ENCODE data around the gene PMM2.
"Not testable (repeated sequence)": the region's sequence is repeated elsewhere in the genome, so short reads cannot be mapped to it uniquely, and the experiment has no call there.

Gene PMM2

DNA sequence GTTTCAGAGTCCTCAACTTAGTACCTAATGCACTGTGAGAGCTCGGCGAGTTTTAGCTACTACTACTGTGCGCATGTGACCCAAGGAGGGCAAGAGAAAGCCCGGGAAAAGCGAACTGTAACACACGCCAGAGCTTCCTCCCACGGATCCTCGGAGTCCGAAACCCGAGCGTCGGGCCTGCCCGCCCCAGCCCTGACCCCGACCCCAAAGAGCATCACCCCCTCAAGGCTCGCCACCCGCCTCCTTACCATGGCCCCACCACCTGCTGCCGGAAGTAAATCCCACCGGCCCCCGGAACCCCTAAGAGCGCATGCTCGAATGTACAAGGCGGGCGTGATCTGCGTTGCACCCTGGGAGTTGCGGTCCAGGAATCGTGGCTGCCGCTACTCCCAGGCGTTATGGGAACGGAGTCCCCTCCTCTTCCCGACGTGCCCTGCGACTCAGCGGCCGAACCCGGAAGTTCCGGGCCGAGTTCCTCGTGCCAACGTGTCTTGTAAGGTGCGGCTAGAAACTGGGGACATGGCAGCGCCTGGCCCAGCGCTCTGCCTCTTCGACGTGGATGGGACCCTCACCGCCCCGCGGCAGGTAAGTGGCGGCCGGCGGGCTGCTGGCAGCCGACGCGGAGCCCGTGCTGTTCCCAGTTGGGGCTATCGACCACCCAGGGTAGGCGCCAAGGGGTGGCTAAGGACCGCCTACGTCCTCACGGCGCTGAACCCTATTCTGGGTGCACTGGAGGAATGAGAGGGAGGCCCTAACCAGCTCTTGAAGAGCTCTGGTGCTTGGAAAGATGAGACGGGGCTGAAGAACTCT is at the start of gene PMM2, which contains the start of gene TMEM186:
PMM2 (plus strand) TSS at position 476 of the 810 bp plus-strand sequence; CDS start at position 520, 44 bp downstream.
TMEM186 (minus strand) TSS at position 276 of the 810 bp plus-strand sequence; CDS start at position 251, 25 bp downstream.
- peak; percentile 91 for DNase-seq

DNA sequence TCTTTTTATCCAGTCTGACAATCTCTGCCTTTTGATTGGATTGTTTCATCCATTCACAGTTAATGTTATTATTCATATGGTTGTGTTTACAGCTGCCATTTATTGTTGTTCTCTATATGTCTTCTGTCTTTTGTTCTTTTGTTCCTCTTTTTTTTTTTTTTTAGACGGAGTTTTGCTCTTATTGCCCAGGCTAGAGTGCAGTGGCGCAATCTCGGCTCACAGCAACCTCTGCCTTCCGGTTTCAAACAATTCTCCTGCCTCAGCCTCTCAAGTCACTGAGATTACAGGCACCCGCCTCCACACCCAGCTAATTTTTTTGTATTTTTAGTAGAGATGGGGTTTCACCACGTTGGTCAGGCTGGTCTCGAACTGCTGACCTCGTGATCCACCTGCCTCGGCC is 48.7 kb upstream of the PMM2 start:
- DNase-seq, result not testable (repeated sequence)

DNA sequence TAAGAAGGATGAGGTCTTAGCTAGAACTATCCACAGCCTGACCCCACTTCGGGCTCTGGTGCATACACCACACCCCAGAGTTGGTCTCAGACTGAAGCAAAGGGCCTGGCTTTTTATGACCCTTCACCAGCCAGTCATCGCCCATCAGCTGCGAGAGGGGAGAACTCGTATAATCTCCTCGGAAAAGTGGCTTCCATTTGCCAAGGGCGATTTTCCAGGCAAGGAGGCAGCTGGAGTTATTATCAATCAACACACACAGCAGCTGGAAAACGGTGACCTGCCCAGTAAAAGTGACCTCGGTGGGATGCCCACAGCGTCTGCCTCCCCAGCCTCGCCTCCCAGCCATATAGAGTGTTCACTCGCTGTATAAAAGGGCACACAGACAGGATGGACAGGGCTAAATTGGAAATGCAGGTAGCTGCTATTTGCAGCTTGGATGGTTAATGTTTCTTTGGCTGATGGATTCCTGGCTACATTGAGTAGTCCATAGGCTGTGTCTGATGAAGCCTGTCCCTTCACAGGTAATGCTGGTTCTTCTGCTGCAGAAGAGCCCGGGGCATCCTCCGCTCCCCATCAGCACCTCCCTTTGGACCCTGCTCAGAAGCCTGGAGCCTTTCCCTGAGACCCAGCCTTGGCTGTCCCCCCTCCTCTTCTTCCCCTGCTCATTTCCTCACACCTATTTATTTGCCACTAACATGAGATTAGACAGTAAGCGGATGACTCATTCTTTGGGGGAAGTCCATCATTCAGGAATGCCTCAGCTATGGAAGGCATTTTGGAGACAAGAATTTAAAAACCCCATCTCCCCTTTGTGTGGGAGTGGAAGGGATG is 45.9 kb upstream of the PMM2 start:
- no peak for DNase-seq

DNA sequence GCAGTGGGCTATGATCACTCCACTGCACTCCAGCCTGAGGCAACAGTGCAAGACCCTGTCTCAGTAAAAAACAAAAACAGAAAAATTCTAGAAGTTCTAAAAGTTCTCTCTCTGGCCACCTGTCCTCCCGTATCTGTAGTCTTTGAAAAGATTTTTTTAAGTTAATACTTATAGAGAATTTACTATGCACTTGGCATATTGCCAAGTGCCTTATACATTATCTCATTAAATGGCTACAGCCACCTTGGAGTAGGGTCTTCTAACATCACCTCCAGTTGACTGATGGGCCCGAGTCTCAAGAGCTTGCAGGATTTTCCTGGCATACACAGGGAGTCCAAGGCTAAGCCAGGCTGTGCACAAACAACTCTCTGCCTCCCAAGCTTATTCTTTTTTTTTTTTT is 44.9 kb upstream of the PMM2 start:
- no peak for DNase-seq

DNA sequence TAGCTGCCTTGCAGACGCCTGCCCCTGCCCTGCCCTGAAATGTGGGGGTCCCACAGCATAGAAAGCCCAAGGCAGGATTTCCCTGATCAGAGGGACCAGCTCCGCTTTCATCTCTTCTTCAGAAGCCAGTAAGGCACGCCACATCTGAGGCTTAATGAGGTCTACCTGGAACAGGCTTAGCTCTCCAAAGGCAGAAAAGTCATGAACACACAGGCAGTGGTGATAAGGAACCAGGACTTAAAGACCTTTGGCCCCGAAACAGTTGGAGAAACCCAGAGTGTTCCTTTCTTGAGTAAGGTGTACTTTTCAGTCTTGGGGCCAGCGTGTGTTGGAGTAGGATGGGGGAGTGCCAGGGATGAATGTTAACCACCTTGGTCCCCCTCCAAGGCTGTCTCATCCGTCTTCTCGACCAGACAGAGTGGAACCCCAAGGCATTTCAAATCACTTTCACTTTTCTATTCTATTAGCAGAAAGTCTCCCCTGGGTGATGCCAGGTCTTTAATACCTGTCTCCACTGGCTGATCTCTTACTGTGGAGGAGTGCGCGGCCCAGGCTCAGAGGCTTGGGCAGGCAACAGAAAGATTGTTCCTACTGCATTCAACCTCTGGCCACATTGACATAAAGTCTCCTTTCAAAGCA is 44.1 kb upstream of the PMM2 start:
- no peak for DNase-seq

DNA sequence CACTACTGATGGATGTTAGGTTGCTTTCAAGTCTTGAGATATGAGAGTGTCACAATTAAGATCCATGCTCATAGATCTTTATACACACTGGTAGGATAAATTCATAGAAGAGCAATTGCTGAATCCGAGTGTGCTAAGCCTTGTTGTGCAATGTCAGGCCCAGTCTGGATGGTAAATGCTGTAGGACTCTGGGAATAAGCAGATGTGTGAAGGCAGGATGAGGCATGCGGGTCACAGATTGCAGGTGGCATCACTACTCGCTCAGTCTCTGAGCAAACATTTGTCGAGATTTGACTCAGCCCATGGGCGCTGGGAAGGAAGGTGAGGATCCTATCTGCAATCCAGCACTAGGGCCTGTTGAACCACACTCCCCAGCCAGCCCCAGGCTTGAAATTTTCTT is 40.9 kb upstream of the PMM2 start:
- no peak for DNase-seq

DNA sequence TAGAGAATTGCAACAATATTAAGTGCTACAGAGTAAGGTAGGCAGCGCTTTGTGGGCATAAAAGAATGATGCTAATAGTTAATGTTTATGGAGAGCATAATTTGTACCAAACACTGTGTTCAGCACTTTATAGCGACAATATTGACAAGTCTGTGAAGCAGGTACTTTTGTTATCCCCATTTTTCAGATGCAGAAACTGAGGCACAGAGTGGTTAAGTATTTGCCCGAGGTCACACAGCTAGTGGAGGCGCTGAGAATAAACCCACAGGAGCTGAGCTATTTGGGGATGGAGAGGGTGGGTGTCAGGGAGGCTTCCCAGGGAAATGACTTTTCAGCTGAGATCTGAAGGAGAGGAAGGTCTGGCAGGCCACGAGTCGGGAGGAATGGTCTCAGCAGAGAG is 39.6 kb upstream of the PMM2 start:
- no peak for DNase-seq

DNA sequence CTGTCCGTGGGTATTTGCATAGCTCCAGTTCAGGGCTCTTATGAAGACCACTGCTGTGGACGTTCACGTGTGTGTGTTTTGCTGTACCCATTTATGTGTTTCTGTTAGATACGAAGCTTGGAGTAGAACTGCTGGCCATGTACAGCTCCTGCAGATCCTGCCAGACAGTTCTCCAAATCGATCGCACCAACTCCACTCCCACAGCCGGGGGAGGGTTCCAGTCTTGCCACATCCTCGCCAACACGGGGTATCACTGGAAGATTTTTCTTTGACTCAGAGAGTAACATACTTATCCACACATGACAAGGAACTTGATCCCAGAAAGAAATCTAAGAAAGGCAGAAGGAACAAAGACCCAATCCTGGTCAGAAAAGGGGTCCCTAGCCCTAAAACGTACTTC is 37.6 kb upstream of the PMM2 start:
- no peak for DNase-seq

DNA sequence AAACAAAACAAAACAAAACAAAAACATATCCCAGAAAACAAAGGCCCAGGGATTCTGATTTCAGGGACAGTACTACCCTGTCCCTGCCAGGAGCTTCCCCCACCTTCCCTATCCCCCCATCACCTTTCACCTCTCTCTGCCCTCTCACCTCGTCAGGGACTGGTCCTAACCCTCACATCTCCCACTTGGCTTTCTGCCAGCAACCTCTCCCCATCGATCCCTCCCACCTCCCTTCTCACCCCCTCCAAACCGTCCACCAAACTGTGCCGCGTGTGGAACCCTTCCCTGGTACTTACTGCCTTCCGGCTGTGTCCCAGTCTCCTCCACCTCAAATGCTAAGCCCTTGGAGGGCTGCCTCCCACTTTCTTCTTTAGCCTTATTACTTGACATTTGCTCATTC is 36.6 kb upstream of the PMM2 start:
- no peak for DNase-seq

DNA sequence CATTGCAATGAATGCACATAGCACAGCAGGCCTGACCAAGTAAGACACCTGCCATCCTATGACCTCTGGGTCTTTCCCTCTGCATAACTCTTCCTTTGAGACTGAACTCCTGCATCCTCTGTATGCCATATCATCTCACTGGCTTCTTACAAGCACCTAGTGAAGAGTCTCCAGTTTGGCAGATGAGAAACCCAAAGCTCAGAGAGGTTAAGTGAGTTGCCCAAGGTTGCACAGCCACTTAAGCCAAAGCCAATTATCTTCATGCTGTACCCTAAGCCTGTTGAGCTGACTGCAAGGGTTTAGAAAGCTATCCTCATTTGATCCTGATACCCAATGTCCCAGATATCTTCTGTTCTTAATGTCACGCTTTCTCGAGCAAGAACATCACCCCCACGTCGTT is 35.4 kb upstream of the PMM2 start:
- no peak for DNase-seq

DNA sequence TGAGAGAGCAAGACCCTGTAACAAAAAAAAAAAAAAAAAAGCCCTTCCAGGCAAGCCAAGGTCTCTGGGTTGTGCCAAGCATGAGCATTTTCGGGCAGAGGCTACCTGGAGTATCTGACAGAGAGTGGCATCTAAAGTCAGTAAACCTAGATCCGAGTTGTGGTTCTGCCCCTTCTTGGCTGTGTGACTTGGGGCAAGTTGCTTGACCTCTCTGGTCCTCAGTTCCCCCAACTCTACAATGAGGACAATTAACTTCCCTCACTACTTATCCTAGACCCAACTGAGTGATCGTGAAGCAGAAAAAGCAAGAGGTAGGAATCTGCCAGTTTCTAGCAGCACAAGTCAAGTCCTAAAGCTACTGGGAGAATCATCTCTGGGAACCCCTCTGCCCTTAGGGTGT is 34.6 kb upstream of the PMM2 start:
- no peak for DNase-seq

DNA sequence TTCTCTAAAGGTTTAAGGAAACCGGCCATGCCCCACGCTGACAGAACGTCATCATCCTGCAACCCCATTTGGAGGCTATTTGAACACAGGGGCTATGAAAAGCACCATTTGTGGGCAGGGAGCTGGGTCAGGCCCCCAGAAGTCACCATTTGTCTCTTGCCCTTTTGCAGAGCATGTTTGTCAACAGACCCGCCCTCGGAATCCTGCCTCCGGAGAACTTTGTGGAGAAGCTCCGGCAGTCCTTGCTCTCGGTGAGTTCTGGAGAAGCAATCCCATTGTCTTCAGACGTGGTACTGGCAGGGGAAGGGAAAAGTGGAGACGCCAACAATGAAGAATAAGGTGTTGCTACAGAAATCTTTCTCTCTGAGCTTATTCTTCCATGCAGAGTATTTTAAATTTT is 33.7 kb upstream of the PMM2 start:
- no peak for DNase-seq

DNA sequence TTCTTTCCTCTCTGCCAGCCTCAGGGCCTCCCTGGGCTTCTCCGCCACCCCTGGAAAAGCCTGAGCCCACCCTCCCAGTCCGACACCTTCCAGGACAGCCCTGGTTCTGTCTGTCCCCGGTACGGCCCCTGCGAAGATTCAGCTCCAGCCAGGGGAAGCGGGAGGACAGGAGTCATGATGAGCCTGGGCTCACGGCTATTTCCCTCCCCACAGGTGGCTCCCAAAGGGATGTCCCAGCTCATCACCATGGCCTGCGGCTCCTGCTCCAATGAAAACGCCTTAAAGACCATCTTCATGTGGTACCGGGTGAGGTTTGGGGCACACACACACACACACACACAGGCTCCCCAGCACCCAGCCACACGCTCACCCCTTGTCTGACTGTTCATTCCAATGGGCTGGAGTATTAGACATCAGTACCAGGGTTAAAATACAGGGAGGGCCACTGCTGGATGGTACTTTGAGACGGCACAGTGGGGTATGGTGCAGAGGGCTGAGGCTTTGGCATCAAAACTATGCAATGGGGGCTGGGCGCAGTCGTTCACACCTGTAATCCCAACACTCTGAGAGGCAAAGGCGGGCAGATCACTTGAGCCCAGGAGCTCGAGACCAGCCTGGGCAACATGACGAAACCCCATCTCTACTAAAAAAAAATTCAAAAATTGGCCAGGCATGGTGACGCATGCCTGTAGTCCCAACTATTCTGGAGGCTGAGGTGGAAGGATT is 33.0 kb upstream of the PMM2 start:
- DNase-seq, result no peak

DNA sequence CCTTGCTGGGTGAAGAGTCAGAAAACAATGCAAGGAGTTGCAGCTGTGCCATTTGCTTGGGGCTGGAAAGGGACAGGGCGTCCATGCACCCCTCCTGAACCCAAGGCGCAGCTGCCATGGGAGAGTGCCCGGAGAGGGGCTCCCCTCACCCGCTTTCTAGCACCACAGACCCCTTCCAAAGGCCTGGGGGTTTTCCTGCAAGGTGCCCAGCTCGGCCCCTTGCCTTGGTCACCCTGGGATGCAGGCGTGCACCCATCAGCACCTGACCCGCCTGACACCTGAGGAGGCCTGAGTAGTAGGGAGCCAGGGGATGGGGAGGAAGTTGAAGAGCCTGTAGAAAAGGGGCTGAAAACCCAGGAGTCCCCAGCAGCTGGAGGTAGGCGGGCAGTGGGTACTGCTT is 30.5 kb upstream of the PMM2 start:
- DNase-seq, result no peak

DNA sequence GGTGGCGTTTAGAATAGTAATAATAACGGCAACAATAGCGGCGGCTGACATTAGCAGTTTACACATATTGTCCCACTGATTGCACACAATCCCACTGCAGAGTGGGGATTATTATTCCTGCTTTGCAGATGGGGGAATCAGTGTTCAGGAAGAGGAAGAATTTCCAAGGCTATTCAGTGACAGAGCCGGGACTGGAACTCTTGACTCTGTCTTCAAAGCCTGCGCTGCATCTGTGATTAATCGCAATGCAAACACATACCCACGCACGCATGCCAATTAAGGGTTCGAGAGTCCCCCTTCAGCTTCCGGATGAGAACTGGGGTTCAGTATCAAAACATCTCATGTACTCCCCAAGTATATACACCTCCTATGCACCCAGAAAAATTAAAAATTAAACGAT is 29.4 kb upstream of the PMM2 start:
- no peak for DNase-seq

DNA sequence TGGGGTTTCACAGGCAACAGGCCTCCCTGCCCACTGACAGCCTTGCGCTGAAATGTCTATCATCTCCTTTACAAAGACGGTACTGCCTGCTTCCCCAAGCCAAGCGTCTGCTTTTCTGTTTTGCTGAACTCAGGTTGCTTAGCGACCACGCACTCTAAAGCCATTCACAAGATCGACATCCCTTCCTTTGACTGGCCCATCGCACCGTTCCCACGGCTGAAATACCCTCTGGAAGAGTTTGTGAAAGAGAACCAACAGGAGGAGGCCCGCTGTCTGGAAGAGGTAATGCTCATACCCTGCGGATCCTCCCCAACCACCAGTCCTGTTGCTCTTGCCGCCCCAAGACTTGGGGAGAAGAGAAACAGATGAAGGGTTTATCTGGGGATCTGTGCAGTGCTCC is 28.9 kb upstream of the PMM2 start:
- no peak for DNase-seq

DNA sequence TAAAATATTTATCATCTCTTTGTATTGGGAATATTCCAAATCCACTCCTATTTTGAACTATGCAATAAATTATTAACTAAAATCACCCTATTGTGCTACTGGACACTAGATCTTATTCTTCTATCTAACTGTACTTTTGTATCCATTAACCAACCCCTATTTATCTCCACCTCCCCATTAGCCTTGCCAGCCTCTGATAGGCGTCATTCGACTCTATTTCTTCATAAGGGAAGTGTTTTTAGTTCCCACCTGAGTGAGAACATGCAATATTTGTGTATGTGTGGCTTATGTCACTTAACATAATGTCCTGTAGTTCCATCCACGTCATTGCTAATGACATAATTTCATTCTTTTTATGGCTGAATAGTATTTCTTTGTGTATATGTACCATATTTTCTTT is 24.1 kb upstream of the PMM2 start:
- DNase-seq, result no peak

DNA sequence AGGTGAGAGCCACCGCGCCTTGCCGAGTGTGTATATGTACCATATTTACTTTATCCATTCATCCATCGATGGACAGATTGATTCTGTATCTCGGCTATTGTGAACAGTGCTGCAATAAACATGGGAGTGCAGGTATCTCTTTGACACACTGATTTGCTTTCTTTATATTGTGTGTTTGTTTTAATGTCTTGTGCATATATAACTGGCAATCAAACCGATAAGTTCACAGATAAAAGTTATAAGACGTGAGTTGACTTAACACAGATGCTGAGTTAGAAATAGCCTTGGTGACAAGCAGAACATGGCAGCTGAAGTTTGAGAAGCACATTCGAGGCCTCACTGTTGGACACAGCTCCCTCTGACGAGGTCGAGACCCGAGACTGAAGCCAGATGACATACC is 23.4 kb upstream of the PMM2 start:
- DNase-seq, result no peak

DNA sequence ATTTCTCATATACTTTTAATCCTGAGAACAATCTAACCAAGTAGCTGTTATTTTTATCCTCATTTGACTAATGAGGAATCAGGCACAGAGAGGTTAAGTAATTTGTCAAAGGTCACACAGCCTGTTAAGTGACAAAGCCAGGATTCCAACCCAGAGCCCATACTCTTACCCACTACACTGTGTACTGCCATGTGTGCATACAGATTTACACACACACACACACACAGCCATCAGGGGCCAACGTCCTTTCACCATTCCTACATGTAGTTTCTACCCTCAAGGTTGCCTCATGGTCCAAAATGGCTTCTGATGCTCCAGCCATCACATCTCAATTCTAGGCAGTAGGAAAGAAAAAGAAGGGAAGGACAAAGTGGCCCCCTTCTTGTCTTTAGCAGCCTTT is 22.3 kb upstream of the PMM2 start:
- no peak for DNase-seq

DNA sequence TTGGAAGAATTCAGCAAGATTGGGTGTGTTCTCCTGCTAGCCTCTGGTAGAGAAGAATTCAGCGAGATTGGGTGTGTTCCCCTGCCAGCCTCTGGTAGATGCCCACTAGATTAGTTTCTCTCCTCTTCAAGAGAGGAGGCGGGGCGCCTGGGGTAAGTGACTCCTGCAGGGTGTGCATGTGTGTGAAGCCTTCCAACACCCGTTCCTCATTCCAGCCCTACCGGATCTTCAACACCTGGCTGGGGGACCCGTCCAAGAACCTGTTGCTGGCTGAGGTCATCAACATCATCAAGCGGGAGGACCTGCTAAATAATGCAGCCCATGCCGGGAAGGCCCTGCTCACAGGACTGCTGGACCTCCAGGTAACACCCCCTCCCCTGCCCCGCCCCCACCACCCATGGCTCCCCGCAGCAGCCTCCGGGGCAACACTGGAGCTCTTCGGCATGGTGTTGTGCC is 21.5 kb upstream of the PMM2 start:
- no peak for DNase-seq

DNA sequence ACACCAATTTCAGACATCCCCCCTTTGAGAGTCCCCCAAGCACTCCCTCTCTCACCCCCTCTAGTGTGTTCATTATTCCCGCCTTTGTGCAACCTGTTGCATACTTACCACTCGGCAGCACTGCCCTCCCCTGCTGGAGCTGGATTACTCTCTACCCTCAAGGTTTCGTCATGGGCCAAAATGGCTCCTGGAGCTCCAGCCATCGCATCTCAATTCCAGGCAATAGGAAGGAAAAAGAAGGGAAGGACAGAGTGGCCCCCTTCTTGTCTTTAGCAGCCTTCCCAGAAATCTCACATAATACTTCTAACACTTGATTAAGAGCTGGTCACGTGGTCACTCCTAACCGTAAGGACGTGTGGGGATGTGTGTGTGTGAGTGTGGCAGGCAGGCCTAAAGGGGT is 20.4 kb upstream of the PMM2 start:
- no peak for DNase-seq

DNA sequence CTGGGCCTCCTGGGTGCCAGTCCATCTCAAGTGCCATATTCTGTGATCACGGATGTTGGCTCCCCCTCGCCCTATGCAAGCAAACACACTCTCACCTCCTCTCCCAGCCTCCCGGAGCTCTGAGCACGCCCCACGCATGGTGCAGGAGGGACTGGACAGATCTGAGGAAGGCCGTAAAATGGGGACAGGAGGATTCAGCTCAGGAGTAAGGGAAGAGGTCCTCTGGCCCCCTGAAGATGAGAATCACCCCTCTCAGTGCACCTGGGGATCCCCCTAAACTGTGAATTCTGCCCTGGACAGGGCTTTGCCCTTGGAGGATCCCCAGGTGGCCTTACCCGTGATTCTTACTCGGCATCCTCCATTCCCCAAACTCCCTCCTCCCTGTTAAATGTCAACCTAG is 15.8 kb upstream of the PMM2 start:
- no peak for DNase-seq

DNA sequence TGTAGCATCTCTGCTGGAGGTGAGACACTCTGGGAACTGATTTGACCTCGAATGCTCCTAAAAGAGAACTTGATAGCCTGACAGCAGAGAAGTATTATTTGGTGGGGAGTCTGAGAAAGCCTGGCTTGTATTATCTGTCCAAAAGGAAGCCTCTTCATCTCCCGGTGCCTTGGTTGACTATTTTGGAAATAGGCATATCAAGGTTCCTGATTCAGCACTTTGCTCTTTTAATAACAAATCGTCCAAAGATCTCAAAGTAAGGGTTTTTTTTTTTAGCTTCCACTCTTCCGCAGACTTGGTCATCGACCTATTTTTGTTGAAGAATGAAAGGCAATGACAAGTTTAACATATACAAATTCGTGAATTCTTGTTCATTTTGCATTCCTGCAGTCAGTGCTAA is 15.0 kb upstream of the PMM2 start:
- no peak for DNase-seq

Measured in NCI-H446 treated with DMSO at 0.1 percent for 48 hours (cell line).